DND-41 (cell line): ENCODE data around the gene MATK.
A peak's percentile ranks its signal among the peaks of the same experiment; 100 is the strongest.

Experiments
- ATAC-seq: fragments of 200-7000 bp; cut with Tn5 transposase; 3 replicates; pipeline ENCODE4 v1.9.1; 2021; ENCODE audit warnings: low read depth; ENCODE audit not compliant: insufficient read depth
- DNase-seq: peaks from one replicate; pipeline ENCODE4 v3.0.0-alpha.2; 2020
- H2AFZ ChIP-seq: 2 replicates; pipeline ENCODE4 v1.6.0; 2012; ENCODE audit warnings: low read depth, low read length
- H3K27ac ChIP-seq: 2 replicates; pipeline ENCODE4 v1.5.1; 2012; ENCODE audit warnings: low read length, inconsistent platforms
- H3K27me3 ChIP-seq: fragments of 200-600 bp; sonication (generic); 2 replicates; pipeline ENCODE4 v1.6.0; 2012; ENCODE audit warnings: low read length, mild to moderate bottlenecking, inconsistent platforms; ENCODE audit not compliant: insufficient read depth, poor library complexity
- H3K36me3 ChIP-seq: 2 replicates; pipeline ENCODE4 v1.5.1; 2012; ENCODE audit warnings: low read length, inconsistent platforms; ENCODE audit not compliant: insufficient read depth
- H3K4me1 ChIP-seq: 2 replicates; pipeline ENCODE4 v1.5.1; 2012; ENCODE audit warnings: mild to moderate bottlenecking, low read length; ENCODE audit not compliant: insufficient read depth
- H3K4me2 ChIP-seq: 2 replicates; pipeline ENCODE4 v1.6.0; 2012; ENCODE audit warnings: mild to moderate bottlenecking, moderate library complexity, low read length, inconsistent platforms; ENCODE audit not compliant: insufficient read depth
- H3K4me3 ChIP-seq, 2 experiments: fragments of 200-600 bp in 1 of 2; shearing (Covaris generic) in 1 of 2; 2 replicates each; pipeline ENCODE4 v1.5.1; 2012 to 2016; ENCODE audit warnings: inconsistent platforms in 2 of 2, low read length in 2 of 2, mild to moderate bottlenecking in 2 of 2, low read depth in 1 of 2, moderate library complexity in 1 of 2
- H3K79me2 ChIP-seq: 2 replicates; pipeline ENCODE4 v1.6.0; 2012; ENCODE audit warnings: low read length, inconsistent platforms; ENCODE audit not compliant: insufficient read depth
- H3K9ac ChIP-seq: 2 replicates; pipeline ENCODE4 v1.6.0; 2012; ENCODE audit warnings: low read depth, mild to moderate bottlenecking, inconsistent platforms, low read length, moderate library complexity
- H3K9me3 ChIP-seq: 2 replicates; pipeline ENCODE4 v1.5.1; 2012; ENCODE audit warnings: low read length, moderate library complexity, mild to moderate bottlenecking, inconsistent platforms; ENCODE audit not compliant: insufficient read depth, severe bottlenecking
- H4K20me1 ChIP-seq: 2 replicates; pipeline ENCODE4 v1.6.0; 2012; ENCODE audit warnings: low read length; ENCODE audit not compliant: insufficient read depth
- CTCF ChIP-seq: IDR thresholded peaks from 2 replicates; pipeline ENCODE4 v1.5.1; 2012; ENCODE audit warnings: borderline replicate concordance, low read length, moderate library complexity, mild to moderate bottlenecking; ENCODE audit not compliant: poor library complexity, severe bottlenecking; ENCODE audit errors: extremely low read depth
- EZH2 ChIP-seq: IDR thresholded peaks from 3 replicates; pipeline ENCODE4 v1.6.1; 2012; ENCODE audit warnings: borderline replicate concordance, low read depth, mild to moderate bottlenecking, moderate library complexity, low read length, inconsistent platforms; ENCODE audit not compliant: severe bottlenecking

The MATK gene

GRCh38 chr19:3734310-3734600 lies 51.9 kb downstream of the MATK start:
- TF ChIP-seq CTCF (no peak), EZH2 (no peak)
- H3K9ac ChIP-seq, result no peak overlapping the region
- H3K27me3 ChIP-seq, result no peaks in the 10 kb centered on the region
- no peak overlapping the region for H2AFZ ChIP-seq
- no peak overlapping the region for H3K4me3 ChIP-seq
- DNase-seq (no peak), ATAC-seq (no peak)
- H3K36me3 ChIP-seq, result no peaks in the 10 kb centered on the region
- H4K20me1 ChIP-seq, result no peaks in the 10 kb centered on the region
- no peaks in the 10 kb centered on the region for H3K79me2 ChIP-seq
- H3K4me2 ChIP-seq, result no peak overlapping the region
- no peak overlapping the region for H3K27ac ChIP-seq
- H3K9me3 ChIP-seq, result no peaks in the 10 kb centered on the region
- no peaks in the 10 kb centered on the region for H3K4me1 ChIP-seq

GRCh38 chr19:3733549-3734309 lies 52.5 kb downstream of the MATK start:
- Histone ChIP-seq H3K36me3 (no peaks in the 10 kb centered on the region), H3K27me3 (no peaks in the 10 kb centered on the region), H3K9me3 (no peaks in the 10 kb centered on the region), H3K27ac (no peak overlapping the region), H3K4me2 (no peak overlapping the region), H3K9ac (no peak overlapping the region), H4K20me1 (no peaks in the 10 kb centered on the region), H3K4me1 (no peaks in the 10 kb centered on the region), H3K4me3 (no peak overlapping the region), H2AFZ (no peak overlapping the region), H3K79me2 (no peaks in the 10 kb centered on the region)
- TF ChIP-seq EZH2, result no peak
- no peak for TF ChIP-seq CTCF
- ATAC-seq, result no peak
- DNase-seq, result no peak

- Histone ChIP-seq H3K27me3 (no peaks in the 10 kb centered on the region), H4K20me1 (no peaks in the 10 kb centered on the region), H3K9ac (no peak overlapping the region), H3K79me2 (no peaks in the 10 kb centered on the region), H3K4me3 (no peak overlapping the region), H3K36me3 (no peaks in the 10 kb centered on the region), H2AFZ (no peak overlapping the region), H3K4me1 (no peaks in the 10 kb centered on the region), H3K27ac (no peak overlapping the region), H3K4me2 (no peak overlapping the region), H3K9me3 (no peaks in the 10 kb centered on the region)
- ATAC-seq (no peak), DNase-seq (no peak)
- TF ChIP-seq EZH2, result no peak
- TF ChIP-seq CTCF, result peak; percentile 4
These were observed 54.1 kb downstream of the MATK start for GRCh38 chr19:3732108-3732507.
